Effector memory CD4-positive, alpha-beta T cell (primary cell): ENCODE data around the gene TCEAL5.
"Not testable (repeated sequence)": the region's sequence is repeated elsewhere in the genome, so short reads cannot be mapped to it uniquely, and the experiment has no call there.

Experiments
- DNase-seq, 3 donors: peaks; one replicate each; pipeline ENCODE4 v3.0.0-alpha.2; 2020
- H3K27ac ChIP-seq: 2 replicates; pipeline ENCODE4 v1.7.0; 2013; ENCODE audit warnings: mild to moderate bottlenecking, low read length, moderate library complexity; ENCODE audit not compliant: insufficient read depth, poor library complexity, severe bottlenecking
- H3K27me3 ChIP-seq: replicated peaks from 2 replicates; pipeline ENCODE4 v1.7.0; 2013; ENCODE audit warnings: mild to moderate bottlenecking, low read length; ENCODE audit not compliant: insufficient read depth, control insufficient read depth, poor library complexity, severe bottlenecking
- H3K36me3 ChIP-seq: 2 replicates; pipeline ENCODE4 v1.7.0; 2013; ENCODE audit warnings: mild to moderate bottlenecking, low read length, moderate library complexity; ENCODE audit not compliant: control insufficient read depth, insufficient read depth
- H3K4me1 ChIP-seq: 2 replicates; pipeline ENCODE4 v1.7.0; 2013; ENCODE audit warnings: low read length, mild to moderate bottlenecking; ENCODE audit not compliant: control insufficient read depth, insufficient read depth, poor library complexity, severe bottlenecking
- H3K4me3 ChIP-seq: 2 replicates; pipeline ENCODE4 v1.7.0; 2013; ENCODE audit warnings: low read length, low read depth, mild to moderate bottlenecking; ENCODE audit not compliant: insufficient read depth, poor library complexity, severe bottlenecking
- H3K9me3 ChIP-seq: 2 replicates; pipeline ENCODE4 v1.7.0; 2013; ENCODE audit warnings: mild to moderate bottlenecking, low read length, moderate library complexity; ENCODE audit not compliant: control insufficient read depth
- total RNA-seq, 3 donors: gene quantifications; one replicate each; lab custom pipeline; 2026; lab: John Stamatoyannopoulos, UW

TCEAL5 gene
- 0 reads per million in 3 donors for total RNA-seq

- H3K4me1 ChIP-seq = no peaks in the 10 kb centered on the region
- H3K9me3 ChIP-seq = no peaks in the 10 kb centered on the region
- H3K36me3 ChIP-seq = no peaks in the 10 kb centered on the region
- H3K4me3 ChIP-seq = no peak within 1 kb of the TSS
- peaks cover 20% of the 10 kb centered on the region for H3K27me3 ChIP-seq
- no peak within 1 kb of the TSS for H3K27ac ChIP-seq
- no peak for DNase-seq
Measured at GRCh38 chrX:103276581-103277002, at the start of gene TCEAL5. TCEAL5 (minus strand) TSS chrX:103276750; CDS start chrX:103274563, 2,187 bp downstream.

GRCh38 chrX:103311399-103311780 is 34.8 kb upstream of the TCEAL5 start:
- H3K27ac ChIP-seq = no peak overlapping the region
- no peak for DNase-seq
- no peak overlapping the region for H3K4me3 ChIP-seq
- no peaks in the 10 kb centered on the region for H3K36me3 ChIP-seq
- H3K27me3 ChIP-seq = no peaks in the 10 kb centered on the region
- H3K4me1 ChIP-seq = no peaks in the 10 kb centered on the region
- H3K9me3 ChIP-seq = no peaks in the 10 kb centered on the region

- Histone ChIP-seq H3K36me3 (no peaks in the 10 kb centered on the region), H3K4me3 (peak within 1 kb of the TSS; percentile 69), H3K27me3 (no peaks in the 10 kb centered on the region), H3K9me3 (no peaks in the 10 kb centered on the region), H3K27ac (peak within 1 kb of the TSS; percentile 77), H3K4me1 (no peaks in the 10 kb centered on the region)
- peak; percentile 69 to 76 (median 74) for DNase-seq
Measured at GRCh38 chrX:103310555-103311398, 34.2 kb upstream of the TCEAL5 start, which contains the start of gene BEX2. BEX2 (minus strand) TSS chrX:103310990; CDS start chrX:103309976, 1,014 bp downstream.

GRCh38 chrX:103309860-103310554 is 33.5 kb upstream of the TCEAL5 start:
- H3K4me3 ChIP-seq = peak overlapping the region; percentile 69
- H3K36me3 ChIP-seq = no peaks in the 10 kb centered on the region
- H3K27me3 ChIP-seq = no peaks in the 10 kb centered on the region
- peak overlapping the region; percentile 77 for H3K27ac ChIP-seq
- no peaks in the 10 kb centered on the region for H3K9me3 ChIP-seq
- no peak for DNase-seq
- H3K4me1 ChIP-seq = no peaks in the 10 kb centered on the region

- H3K27me3 ChIP-seq, H3K36me3 ChIP-seq, H3K4me1 ChIP-seq, H3K27ac ChIP-seq, H3K9me3 ChIP-seq, DNase-seq, H3K4me3 ChIP-seq: not testable (repeated sequence)
Measured at GRCh38 chrX:103305666-103306065, 29.1 kb upstream of the TCEAL5 start.

- no peak for DNase-seq
- Histone ChIP-seq H3K36me3 (no peaks in the 10 kb centered on the region), H3K27me3 (no peaks in the 10 kb centered on the region), H3K4me3 (no peak overlapping the region), H3K4me1 (no peaks in the 10 kb centered on the region), H3K27ac (no peak overlapping the region), H3K9me3 (no peaks in the 10 kb centered on the region)
Measured at GRCh38 chrX:103304705-103305104, 28.2 kb upstream of the TCEAL5 start.

- no peaks in the 10 kb centered on the region for H3K9me3 ChIP-seq
- no peaks in the 10 kb centered on the region for H3K36me3 ChIP-seq
- DNase-seq = no peak
- H3K27ac ChIP-seq = no peak overlapping the region
- H3K4me3 ChIP-seq = no peak overlapping the region
- H3K4me1 ChIP-seq = no peaks in the 10 kb centered on the region
- H3K27me3 ChIP-seq = no peaks in the 10 kb centered on the region
Measured at GRCh38 chrX:103293118-103293517, 16.6 kb upstream of the TCEAL5 start.

- H3K27me3 ChIP-seq = peaks cover 20% of the 10 kb centered on the region
- no peak overlapping the region for H3K27ac ChIP-seq
- no peak for DNase-seq
- no peaks in the 10 kb centered on the region for H3K36me3 ChIP-seq
- H3K9me3 ChIP-seq = no peaks in the 10 kb centered on the region
- no peaks in the 10 kb centered on the region for H3K4me1 ChIP-seq
- H3K4me3 ChIP-seq = no peak overlapping the region
Measured at GRCh38 chrX:103279624-103280023, 3.1 kb upstream of the TCEAL5 start.

GRCh38 chrX:103275947-103276567 is 493 bp downstream of the TCEAL5 start:
- Histone ChIP-seq H3K27me3 (peaks cover 20% of the 10 kb centered on the region), H3K27ac (no peak overlapping the region), H3K4me3 (no peak overlapping the region), H3K4me1 (no peaks in the 10 kb centered on the region), H3K36me3 (no peaks in the 10 kb centered on the region), H3K9me3 (no peaks in the 10 kb centered on the region)
- DNase-seq = no peak
